Measurements from ENCODE around the gene EEFSEC. TPM values are rescaled to one million over a fixed set of nuclear protein-coding genes. Genes with fewer than 3 reads are reported as not detected.

The EEFSEC gene
- polyA plus RNA-seq, 1 experiment, result 16.3 TPM

DNA sequence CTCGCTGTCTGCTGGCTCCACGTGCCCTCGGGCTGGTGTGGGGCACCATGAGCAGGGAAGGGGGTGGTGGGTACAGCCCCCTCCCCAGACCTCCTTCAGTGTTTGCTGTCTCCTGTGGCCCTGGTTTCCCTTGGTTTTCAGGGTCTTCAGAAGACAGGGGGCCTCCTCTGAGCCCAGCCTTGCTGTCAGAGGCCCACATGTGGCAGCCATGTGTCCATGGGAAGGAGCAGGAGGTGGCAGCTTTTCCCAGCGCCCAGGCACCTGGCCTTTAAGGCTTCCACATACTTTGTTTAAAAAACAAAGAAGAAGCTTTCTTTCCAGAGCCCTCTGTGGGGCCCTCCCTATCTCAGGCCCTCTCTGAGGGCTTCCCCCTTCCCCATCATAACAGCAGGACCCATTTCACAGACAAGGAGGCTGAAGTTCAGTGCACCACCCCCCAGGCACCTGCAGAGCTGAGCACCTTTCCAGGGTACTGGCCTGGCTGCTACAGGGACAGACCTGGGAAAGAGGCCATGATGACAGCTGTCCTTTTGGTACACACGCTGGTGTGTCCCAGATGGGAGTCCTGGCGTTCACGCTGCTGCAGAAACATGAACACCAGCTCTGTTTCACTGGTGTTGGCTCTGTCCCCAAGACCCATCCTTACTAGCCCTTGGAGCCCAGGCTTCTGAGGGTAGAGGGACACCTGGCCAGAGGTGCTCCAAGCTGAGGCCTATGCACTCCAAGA lies 239.7 kb downstream of the EEFSEC start:
- DNase-seq (ENCODE audit: low read depth), result no peak
- CTCF ChIA-PET, result no interaction called here

DNA sequence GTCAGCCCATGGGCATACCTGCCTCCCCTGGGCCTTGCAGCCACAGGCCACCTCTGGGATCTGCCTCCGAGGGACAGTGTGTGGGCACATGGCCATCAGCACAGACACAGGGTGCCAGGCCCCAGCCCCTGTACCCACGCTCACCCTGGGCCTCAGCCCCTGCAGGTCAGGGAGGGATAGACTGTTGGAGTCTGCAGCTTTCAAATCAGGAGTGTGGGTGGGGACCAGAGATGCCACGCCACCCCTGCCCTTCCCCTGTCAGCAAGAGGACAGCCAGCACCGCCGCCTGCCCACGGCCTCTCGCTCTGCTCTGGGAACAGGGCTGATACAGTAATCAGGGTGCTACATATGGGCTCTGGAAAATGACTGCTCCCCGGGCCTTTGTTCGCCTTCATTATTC lies 240.8 kb downstream of the EEFSEC start:
- ChIA-PET CTCF (no interaction called here), POLR2A (no interaction called here)
- Histone ChIP-seq H3K36me3 (ENCODE audit: control insufficient read depth, insufficient read depth, low read length) (no peaks in the 10 kb centered on the region; the same call in 1 of the 2 replicates), H3K4me3 (ENCODE audit: low read depth, low read length) (no peak overlapping the region), H3K27me3 (ENCODE audit: control insufficient read depth, insufficient read depth, low read length) (no peaks in the 10 kb centered on the region)
- DNase-seq (ENCODE audit: low read depth), result no peak
- TF ChIP-seq, protein P1, sequence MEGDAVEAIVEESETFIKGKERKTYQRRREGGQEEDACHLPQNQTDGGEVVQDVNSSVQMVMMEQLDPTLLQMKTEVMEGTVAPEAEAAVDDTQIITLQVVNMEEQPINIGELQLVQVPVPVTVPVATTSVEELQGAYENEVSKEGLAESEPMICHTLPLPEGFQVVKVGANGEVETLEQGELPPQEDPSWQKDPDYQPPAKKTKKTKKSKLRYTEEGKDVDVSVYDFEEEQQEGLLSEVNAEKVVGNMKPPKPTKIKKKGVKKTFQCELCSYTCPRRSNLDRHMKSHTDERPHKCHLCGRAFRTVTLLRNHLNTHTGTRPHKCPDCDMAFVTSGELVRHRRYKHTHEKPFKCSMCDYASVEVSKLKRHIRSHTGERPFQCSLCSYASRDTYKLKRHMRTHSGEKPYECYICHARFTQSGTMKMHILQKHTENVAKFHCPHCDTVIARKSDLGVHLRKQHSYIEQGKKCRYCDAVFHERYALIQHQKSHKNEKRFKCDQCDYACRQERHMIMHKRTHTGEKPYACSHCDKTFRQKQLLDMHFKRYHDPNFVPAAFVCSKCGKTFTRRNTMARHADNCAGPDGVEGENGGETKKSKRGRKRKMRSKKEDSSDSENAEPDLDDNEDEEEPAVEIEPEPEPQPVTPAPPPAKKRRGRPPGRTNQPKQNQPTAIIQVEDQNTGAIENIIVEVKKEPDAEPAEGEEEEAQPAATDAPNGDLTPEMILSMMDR (IDR thresholded peaks at IDR 0.05; ENCODE audit: insufficient read depth, low read depth, low read length), result no peak

More for the DNA sequence above, 239.7 kb downstream of the EEFSEC start:
- no peaks in the 10 kb centered on the region for H3K27me3 ChIP-seq (ENCODE audit: control insufficient read depth, insufficient read depth, low read length)
- H3K36me3 ChIP-seq (ENCODE audit: control insufficient read depth, insufficient read depth, low read length), result no peaks in the 10 kb centered on the region; the same call in 1 of the 2 replicates
- POLR2A ChIA-PET, result no interaction called here
- TF ChIP-seq, protein P1 (IDR thresholded peaks at IDR 0.05; ENCODE audit: insufficient read depth, low read depth, low read length), result no peak
- no peak overlapping the region for H3K4me3 ChIP-seq (ENCODE audit: low read depth, low read length)

DNA sequence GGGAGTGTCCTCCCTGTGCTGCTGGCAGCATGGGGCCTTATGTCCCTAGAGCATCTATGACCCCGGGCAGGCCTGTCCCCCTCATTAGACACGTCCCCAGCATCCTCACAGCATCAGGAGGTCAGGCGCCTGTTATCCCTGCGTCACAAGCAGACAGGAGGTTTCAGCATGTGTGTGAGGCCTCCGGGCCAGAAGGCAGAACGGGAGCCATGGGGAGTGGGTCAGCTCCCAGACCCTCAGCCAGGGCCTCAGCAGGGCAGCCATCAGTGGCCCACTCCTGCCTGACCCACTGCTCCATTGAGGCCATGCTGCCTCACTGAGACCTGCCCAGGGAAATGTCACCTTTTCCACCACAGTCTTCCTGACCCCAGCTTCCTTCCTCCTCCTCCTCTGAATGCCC lies 241.8 kb downstream of the EEFSEC start:
- POLR2A ChIA-PET, result no interaction called here
- TF ChIP-seq, protein P1 (IDR thresholded peaks at IDR 0.05; ENCODE audit: insufficient read depth, low read depth, low read length), result no peak
- no peak for DNase-seq (ENCODE audit: low read depth)
- Histone ChIP-seq H3K27me3 (ENCODE audit: control insufficient read depth, insufficient read depth, low read length) (no peaks in the 10 kb centered on the region), H3K36me3 (ENCODE audit: control insufficient read depth, insufficient read depth, low read length) (no peaks in the 10 kb centered on the region; the same call in 1 of the 2 replicates), H3K4me3 (ENCODE audit: low read depth, low read length) (no peak overlapping the region)
- CTCF ChIA-PET, result interaction anchor here (0.7 kb wide), 1 partner anchor 10 kb away, joined by 3 read pairs; no protein-coding TSS in a partner anchor

DNA sequence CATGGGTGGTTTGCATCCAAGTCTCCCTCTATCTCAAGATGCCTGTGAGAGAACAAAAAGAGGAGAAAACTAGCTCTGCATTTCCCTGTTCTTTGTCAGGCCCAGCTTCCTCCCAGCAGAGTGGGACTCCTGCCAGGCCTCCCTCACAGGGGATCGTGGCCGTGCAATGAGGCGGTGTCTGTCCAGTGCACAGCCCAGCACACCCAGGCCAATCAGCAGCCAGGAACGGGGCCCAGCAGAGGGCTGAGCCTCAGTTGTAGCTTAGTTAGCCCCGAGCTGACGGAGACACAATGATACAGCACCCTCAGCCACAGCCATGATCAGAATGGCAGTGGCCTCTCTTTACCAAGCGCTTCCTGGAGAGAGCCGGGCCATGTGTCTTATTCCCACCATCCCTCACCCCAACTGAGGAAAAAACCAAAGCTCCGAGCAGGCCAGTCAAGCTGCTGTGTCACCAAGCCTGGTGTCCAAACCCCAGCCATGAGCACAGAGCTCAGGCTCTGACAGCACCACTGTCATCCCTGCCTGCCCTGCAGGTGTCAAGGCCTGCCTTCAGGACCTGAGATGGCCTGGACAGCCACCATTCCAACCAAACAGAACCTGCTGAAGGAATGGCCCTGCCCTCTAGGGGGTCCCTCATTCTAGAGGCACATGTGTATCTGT lies 242.3 kb downstream of the EEFSEC start:
- Histone ChIP-seq H3K36me3 (ENCODE audit: control insufficient read depth, insufficient read depth, low read length) (no peaks in the 10 kb centered on the region; the same call in 1 of the 2 replicates), H3K4me3 (ENCODE audit: low read depth, low read length) (no peak overlapping the region), H3K27me3 (ENCODE audit: control insufficient read depth, insufficient read depth, low read length) (no peaks in the 10 kb centered on the region)
- DNase-seq (ENCODE audit: low read depth), result no peak
- TF ChIP-seq, protein P1 (IDR thresholded peaks at IDR 0.05; ENCODE audit: insufficient read depth, low read depth, low read length), result no peak
- ChIA-PET POLR2A (no interaction called here), CTCF (interaction anchor here (0.7 to 1.3 kb wide), 3 partner anchors 10 to 30 kb away, joined by 3 to 4 read pairs (median 3); no protein-coding TSS in a partner anchor)

DNA sequence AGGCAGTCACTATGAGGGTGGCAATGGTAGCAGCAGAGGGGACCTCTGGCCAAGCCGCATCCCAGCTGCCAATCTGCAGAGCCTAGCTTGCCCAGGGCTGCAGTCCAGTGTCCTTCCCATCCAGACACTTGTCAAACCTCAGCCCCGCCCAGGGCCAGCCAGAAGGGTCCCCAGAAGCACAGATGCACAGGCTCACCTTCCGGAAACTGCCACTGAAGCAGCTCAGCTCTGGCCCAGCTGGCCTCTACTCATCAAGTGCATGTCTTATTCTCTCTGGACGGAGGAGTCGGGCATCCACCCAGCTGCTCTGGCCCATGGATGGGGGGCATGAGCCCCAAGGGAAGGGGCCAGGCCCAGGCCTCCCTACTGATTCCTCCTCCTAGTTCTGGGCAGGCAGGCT lies 244.2 kb downstream of the EEFSEC start:
- ChIA-PET CTCF (interaction anchor here (1.5 kb wide), 1 partner anchor 220 kb away, joined by 3 read pairs; no protein-coding TSS in a partner anchor), POLR2A (no interaction called here)
- DNase-seq (ENCODE audit: low read depth), result no peak
- TF ChIP-seq, protein P1 (IDR thresholded peaks at IDR 0.05; ENCODE audit: insufficient read depth, low read depth, low read length), result no peak
- no peaks in the 10 kb centered on the region; the same call in 1 of the 2 replicates for H3K36me3 ChIP-seq (ENCODE audit: control insufficient read depth, insufficient read depth, low read length)
- H3K27me3 ChIP-seq (ENCODE audit: control insufficient read depth, insufficient read depth, low read length), result no peaks in the 10 kb centered on the region
- no peak overlapping the region for H3K4me3 ChIP-seq (ENCODE audit: low read depth, low read length)

All from BJ (cell line).